ENCODE measurements around the gene DNAJC30.

- no peak for TF ChIP-seq CTCF (IDR thresholded peaks at IDR 0.05)
- no peak for TF ChIP-seq ZFX (IDR thresholded peaks at IDR 0.05; ENCODE audit: borderline replicate concordance)
Observed at GRCh38 chr7:73707045-73707631, 23.9 kb upstream of the DNAJC30 start.
